ENCODE measurements around the gene ROBO4.

ROBO4 gene

GRCh38 chr11:124839128-124839971, 58.3 kb downstream of the ROBO4 start:
- no peak for DNase-seq

DNA sequence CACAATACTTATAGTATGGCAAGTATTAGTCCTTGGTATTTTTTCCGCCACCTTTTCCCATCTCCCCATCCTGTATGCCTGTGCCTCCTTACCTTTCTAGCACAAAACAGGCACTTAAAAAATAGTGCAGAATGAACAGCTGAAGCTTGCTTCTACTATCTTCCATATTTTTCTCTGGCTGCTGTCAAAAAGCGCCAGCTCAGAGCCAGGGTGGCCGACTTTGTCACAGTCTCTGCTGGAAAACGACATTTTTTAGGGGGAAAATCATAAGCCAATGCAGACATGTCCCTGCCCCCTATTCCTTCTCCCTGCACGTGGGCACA, 58.9 kb downstream of the ROBO4 start:
- no peak for DNase-seq

DNA sequence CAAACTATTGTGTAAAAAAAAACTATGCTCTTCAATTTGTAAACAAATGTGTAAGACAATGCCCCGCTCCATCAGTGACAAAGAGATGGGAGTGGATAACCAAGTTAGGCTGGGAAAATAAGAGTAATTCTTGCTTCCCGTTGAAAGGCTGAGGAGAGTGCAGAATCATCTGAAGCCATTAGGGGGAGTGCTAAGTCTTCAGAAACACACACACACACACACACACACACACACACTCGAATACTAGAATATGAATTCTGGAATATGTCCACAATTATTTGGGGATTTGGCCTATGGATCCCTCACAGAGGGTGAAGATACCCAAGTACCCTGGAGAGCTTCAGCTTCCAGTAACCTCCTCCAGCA, 60.2 kb downstream of the ROBO4 start:
- no peak for DNase-seq

DNA sequence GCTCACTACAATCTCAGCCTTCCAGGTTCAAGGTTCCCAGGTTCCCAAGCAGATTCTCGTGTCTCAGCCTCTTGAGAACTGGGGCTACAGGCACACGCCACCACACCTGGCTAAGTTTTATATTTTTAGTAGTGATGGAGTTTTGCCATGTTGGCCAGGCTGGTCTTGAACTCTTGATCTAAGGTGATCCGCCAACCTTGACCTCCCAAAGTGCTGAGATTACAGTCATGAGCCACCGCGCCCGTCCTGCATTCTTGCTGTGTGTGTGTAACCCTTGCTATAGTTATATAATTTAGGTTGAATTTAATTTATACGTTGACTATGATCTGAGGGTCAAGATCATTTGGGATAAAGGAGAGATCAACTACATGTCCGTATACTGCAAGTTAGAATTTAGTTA, 61.7 kb downstream of the ROBO4 start:
- DNase-seq, result no peak

DNA sequence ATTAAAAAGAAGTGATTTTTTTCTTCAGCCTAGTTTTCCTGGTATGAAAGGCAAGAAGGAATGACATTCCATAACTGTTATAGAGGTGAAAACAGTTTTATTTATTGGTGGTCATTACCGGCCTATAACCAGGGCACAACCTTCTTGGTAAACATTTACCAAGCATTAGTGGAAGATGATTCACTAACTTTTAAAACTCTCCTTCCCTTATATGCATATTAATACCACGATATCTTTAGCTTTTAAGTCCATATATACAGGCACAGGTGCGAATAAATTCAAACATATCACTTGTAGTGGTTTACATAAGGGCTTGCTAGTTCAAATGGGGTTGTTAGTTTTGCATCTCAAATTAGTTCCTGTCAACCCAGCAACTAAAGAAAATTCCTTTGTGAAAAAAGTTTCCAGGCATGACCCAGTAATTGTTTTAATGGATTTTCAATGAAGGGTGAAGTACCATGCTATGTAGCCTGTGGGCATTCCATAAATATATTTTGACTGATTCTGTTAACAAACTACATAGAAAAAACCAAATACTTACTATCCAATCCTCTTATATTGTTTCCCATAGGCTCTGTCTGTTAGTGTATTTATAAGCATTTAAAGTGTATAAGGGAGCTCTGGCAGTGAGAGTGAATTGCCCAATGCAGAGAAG, 63.0 kb downstream of the ROBO4 start:
- DNase-seq, result no peak
